Measurements from ENCODE around the gene SPINK14.

Gene SPINK14

DNA sequence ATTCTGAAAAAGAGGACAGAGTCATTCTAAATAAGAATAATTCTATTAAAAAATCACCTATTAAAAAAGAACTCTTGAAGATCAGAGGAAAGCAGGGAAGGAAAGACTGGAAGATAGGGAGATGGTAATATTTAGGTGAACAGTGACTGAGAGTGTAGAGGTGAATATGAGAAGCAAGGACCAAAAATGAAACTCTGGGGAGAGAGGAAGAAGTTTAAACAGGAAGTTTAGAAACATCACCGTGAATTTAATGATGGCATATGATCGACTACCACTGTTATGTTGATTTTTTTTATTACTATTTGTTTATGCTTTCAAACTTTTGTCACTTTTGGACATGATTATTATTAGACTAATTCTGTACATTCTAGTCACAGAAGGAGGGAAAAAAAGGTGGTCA, 32.8 kb downstream of the SPINK14 start:
- no peak for DNase-seq (ENCODE audit: low spot score)

DNA sequence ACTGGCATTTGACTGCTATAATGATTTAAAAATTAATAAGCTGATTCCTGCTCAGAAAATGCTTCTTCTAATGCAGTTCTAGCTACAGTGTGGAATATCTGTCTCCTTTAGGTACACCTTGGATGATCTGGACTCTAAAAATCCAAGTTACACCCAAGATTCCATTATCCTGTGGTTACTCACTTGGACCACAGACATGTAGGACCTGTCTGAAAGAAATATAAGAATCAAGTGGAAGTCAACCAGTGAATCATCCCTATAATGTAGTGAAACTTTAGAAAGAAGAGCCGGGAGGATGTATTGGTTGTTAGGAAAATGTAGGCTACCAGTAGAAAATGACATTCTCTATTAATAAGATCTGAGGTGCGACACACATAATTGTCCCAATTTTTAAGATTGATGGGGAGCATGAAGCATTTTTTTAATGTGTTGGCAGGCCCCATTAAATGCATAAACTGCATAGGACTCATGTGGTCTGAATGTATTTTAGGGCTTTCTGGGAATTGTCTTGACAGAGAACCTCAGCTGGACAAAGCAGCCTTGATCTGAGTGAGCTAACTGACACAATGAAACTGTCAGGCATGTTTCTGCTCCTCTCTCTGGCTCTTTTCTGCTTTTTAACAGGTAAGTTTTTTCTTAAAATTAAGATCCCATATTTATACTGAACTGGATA, 34.3 kb downstream of the SPINK14 start, which contains the start of gene SPINK6:
SPINK6 (plus strand) TSS at position 512 of the 673 bp plus-strand sequence; CDS start at position 567, 55 bp downstream.
- no peak for DNase-seq (ENCODE audit: low spot score)

DNA sequence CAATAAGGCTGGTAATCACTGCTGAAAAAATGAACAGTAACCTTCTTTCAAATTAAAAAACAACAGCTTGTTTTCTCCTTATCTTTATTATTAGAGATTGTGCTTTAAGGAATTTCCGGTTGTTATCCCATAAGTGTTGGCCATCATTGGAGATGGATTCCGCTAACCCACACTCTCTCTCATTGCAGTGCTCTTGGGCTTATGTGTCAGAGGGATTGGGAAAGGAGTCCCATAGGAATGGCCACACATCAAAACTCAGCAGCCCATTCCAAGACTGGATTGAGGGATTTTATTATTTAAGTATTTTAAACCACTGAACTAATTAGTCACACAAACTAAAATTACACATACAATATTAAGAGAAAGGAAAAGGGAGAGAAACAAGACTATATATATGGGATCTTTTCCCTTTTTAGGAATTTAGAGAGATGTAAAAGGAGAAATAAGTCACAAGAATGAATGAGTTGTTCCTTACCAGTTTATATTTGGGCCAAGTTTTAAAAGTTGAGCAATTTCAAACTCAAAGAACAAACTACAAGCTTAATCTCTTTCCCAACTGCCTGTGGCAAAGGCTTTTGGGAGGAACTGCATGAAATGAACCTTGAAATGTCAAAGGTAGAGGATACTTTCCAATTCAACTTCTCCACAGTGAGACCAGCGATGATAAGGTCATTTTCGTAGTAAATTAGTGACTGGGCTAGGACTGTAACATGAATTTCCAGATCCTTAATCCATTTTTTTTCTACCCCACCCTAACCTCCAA, 36.9 kb downstream of the SPINK14 start:
- DNase-seq (ENCODE audit: low spot score): no peak

DNA sequence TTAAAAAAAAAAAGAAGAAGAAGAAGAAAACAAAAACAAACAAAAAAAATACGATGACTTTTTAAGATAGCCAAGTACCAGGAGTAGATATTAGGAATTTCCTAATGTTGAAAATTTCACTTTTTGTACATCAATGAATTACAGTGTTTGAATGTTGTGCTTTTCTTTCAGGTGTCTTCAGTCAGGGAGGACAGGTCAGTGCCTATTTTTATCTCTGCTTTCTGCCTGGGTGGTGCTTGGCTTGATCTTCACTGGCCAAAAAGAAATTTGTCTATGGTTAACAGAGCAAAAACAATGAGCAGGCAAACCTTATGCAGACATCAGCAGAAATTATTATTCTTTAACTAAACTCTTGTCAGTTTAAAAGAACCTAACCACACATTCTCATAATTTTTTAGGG, 37.5 kb downstream of the SPINK14 start:
- no peak for DNase-seq (ENCODE audit: low spot score)

DNA sequence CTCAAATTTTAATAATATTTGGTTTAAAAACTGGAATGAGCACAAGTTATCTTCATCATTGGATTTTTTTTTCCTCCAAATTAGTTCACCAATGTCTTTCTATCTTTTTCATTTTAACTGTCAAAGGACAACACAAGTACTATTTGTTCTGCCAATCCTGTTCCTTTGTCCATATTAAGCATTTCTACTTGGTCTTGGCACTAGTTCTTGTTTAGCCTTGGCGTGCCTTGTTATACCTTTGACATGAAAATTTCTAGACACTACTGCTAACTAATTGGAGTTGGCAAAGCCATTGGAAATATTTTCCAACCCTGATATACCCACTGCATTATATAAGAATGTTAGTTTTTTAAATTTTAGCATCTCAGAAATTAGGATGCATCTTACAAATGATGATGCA, 38.3 kb downstream of the SPINK14 start:
- DNase-seq (ENCODE audit: low spot score): no peak

DNA sequence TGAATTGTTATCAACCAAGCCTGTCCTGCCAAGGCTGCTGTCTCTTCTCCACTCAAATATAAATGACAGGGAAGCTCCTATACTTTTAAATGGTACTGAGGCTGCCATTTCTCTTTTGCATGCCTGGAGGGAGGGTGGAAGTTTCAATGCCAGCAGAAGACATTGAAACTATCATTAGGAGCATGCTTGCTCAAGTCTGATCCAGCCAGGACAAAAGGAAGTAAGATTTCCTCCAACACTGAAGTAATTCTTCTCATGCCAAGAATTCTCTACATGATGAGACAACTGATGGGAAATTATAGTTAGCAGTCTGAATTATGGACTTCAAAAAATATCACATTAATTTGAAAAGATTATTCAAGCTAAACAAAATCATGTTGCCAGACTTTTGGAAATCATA, 39.9 kb downstream of the SPINK14 start:
- DNase-seq (ENCODE audit: low spot score): no peak

DNA sequence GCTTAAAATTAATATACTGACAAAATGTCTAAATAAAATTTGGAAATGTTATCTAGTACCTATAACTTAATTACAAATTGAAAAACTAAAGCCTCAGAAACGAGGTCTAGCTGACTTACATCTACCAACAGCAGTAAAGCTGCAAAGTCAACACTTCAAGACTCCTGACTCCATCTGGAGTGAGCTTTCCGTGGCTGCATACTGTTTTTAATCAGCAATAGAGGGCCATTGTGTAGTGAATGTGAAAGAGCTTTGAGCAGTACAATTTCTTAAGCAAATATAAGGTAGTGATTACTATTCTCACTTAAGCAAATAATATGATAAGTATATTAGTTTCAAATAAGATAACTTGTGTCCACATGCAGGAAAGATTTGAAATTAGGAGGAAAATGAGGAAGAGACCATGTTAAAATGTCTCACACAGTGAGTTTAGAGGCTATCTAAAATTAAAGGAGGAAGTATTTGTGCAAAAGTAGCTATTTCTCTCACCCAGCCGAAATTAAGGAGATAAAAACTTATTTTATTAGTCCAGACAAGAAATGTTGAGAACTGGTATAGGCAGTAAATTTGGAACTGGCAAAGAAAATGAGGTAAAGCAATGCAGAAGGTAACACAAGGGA, 40.9 kb downstream of the SPINK14 start:
- DNase-seq (ENCODE audit: low spot score): no peak

DNA sequence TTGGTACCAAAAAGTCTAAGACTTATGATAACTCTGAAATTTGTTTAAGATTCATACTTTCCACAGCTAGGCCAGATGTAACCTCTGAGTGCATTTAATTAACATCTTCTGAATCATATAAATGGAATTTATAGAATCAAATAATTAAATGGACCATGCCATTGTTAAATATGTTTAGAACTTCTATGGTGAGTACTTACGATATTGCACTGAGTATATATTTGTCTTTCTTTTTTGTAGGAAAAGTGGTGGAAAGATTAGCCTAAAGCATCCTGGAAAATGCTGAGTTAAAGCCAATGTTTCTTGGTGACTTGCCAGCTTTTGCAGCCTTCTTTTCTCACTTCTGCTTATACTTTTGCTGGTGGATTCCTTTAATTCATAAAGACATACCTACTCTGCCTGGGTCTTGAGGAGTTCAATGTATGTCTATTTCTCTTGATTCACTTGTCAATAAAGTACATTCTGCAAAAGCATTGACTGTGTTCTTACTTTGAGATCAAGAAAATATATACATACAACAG, 46.4 kb downstream of the SPINK14 start:
- no peak for DNase-seq (ENCODE audit: low spot score)

DNA sequence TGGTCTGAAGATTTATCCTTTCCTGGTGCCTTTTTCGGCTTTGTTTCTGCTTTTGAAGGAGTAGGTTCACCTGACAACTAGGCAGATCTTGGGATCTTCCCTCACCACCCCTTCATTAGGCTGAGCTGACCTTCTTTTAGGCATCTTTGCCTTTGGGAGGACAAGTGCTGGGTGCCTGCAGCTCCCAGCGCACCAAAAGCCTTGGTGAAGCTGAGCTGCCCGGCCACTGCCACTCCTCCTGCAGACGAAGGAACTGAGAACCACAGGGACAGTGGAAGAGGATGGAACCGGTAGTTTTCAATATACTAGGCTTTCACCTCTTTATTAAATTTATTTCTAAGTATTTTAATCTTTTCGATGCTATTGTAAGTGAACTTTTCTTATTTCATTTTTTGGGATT, 53.2 kb downstream of the SPINK14 start:
- DNase-seq (ENCODE audit: low spot score): no peak

DNA sequence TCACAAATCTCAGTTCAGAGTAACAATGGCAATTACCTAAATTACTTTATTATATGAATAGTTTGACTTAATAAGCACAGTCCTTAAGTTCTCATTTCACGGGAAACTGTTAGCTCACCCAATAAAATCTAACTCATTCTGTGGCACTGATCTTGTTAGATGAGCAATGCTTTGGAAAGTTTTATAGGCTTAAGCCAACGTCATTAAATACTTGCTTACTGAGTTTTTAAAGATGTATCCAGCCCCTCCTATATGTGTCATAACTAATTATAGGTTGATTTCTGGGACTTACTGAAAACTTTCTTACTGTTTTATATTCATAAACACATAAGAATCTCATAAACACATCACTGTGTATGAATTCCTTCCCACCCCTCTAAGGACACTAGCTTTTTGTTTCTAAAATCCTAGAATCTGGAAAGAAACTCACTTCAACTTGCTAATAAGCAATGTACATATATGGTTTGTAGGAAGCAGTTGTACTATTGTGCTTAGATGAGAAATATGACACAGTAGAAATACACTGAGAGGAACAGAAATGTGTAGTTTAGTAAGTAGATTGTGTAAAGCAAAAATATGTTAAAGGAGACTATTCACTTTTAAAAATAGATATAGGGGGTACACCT, 55.9 kb downstream of the SPINK14 start:
- DNase-seq (ENCODE audit: low spot score): no peak
